IMR-90 (cell line): Measurements from ENCODE around the gene ASTN2. TPM values are rescaled to one million over a fixed set of nuclear protein-coding genes. Genes with fewer than 3 reads are reported as not detected.

Source experiments
- ATAC-seq: fragments of 200-7000 bp; cut with Tn5 transposase; 2 replicates; pipeline ENCODE4 v1.9.1; 2020; ENCODE audit warnings: low read depth, mild to moderate bottlenecking, moderate library complexity
- BruUV-seq: library from RNA; stranded (reverse); fragments of 400-500 nt; replicated peaks from 2 replicates; lab custom pipeline; 2021; lab: Mats Ljungman, UMichigan
- CTCF ChIA-PET: fragments of 300-600 bp; formaldehyde crosslinking; extraction: SDS; loops from one replicate; lab custom pipeline; 2021; ENCODE audit warnings: antibody characterized with exemption; lab: Yijun Ruan, JAX
- POLR2A ChIA-PET: fragments of 300-600 bp; sonication (Branson Sonifier 250); formaldehyde crosslinking; loops from one replicate; lab custom pipeline; 2022; ENCODE audit warnings: antibody characterized with exemption; ENCODE audit not compliant: unreplicated experiment; lab: Charles Lee
- DNase-seq: peaks from one replicate; pipeline ENCODE4 v3.0.0; 2013
- H2AFZ ChIP-seq: replicated peaks from 2 replicates; pipeline ENCODE3; 2013; ENCODE audit warnings: low read length, mild to moderate bottlenecking; ENCODE audit not compliant: poor library complexity
- H2AK5ac ChIP-seq: 2 replicates; pipeline ENCODE4 v1.6.1; 2013; ENCODE audit warnings: low read depth, low read length, inconsistent platforms
- H2AK9ac ChIP-seq: replicated peaks from 2 replicates; pipeline ENCODE3; 2013; ENCODE audit warnings: mild to moderate bottlenecking, low read depth, low read length, moderate library complexity; ENCODE audit not compliant: poor library complexity
- H2BK120ac ChIP-seq: 2 replicates; pipeline ENCODE4 v1.6.1; 2013; ENCODE audit warnings: low read depth, low read length, inconsistent platforms
- H2BK15ac ChIP-seq: 3 replicates; pipeline ENCODE4 v1.6.1; 2013; ENCODE audit warnings: low read depth, low read length, inconsistent platforms
- H2BK20ac ChIP-seq: 2 replicates; pipeline ENCODE4 v1.6.1; 2013; ENCODE audit warnings: low read depth, mild to moderate bottlenecking, inconsistent platforms, low read length, moderate library complexity
- H2BK5ac ChIP-seq: 2 replicates; pipeline ENCODE4 v1.6.1; 2013; ENCODE audit warnings: mild to moderate bottlenecking, low read depth, low read length, inconsistent platforms; ENCODE audit not compliant: poor library complexity, severe bottlenecking
- H3K14ac ChIP-seq: replicated peaks from 2 replicates; pipeline ENCODE4 v1.6.1; 2013; ENCODE audit warnings: low read depth, low read length, inconsistent platforms
- H3K18ac ChIP-seq: 2 replicates; pipeline ENCODE4 v1.6.1; 2013; ENCODE audit warnings: low read depth, low read length, control low read depth
- H3K23ac ChIP-seq: 2 replicates; pipeline ENCODE4 v1.6.1; 2013; ENCODE audit warnings: low read depth, low read length, inconsistent platforms
- H3K27ac ChIP-seq: 2 replicates; pipeline ENCODE4 v1.5.1; 2013; ENCODE audit warnings: mild to moderate bottlenecking, control low read depth, low read length; ENCODE audit not compliant: insufficient read depth
- H3K27me3 ChIP-seq: 2 replicates; pipeline ENCODE4 v1.6.1; 2013; ENCODE audit warnings: low read length; ENCODE audit not compliant: control insufficient read depth, insufficient read depth
- H3K36me3 ChIP-seq: 2 replicates; pipeline ENCODE4 v1.6.1; 2013; ENCODE audit warnings: low read length, mixed read lengths; ENCODE audit not compliant: control insufficient read depth, insufficient read depth
- H3K4ac ChIP-seq: 2 replicates; pipeline ENCODE4 v1.6.1; 2013; ENCODE audit warnings: low read depth, low read length, inconsistent platforms
- H3K4me1 ChIP-seq: 2 replicates; pipeline ENCODE4 v1.6.1; 2013; ENCODE audit warnings: low read length, mixed read lengths; ENCODE audit not compliant: control insufficient read depth, insufficient read depth
- H3K4me2 ChIP-seq: 2 replicates; pipeline ENCODE4 v1.6.1; 2013; ENCODE audit warnings: low read depth, mild to moderate bottlenecking, control low read depth, low read length, moderate library complexity
- H3K4me3 ChIP-seq: 2 replicates; pipeline ENCODE4 v1.5.1; 2013; ENCODE audit warnings: low read depth, mild to moderate bottlenecking, control low read depth, low read length, moderate library complexity; ENCODE audit not compliant: insufficient read depth
- H3K56ac ChIP-seq: 2 replicates; pipeline ENCODE4 v1.6.1; 2013; ENCODE audit warnings: low read length, inconsistent platforms; ENCODE audit not compliant: insufficient read depth; ENCODE audit errors: extremely low read depth
- H3K79me1 ChIP-seq, 2 experiments: 2 replicates each; pipeline ENCODE4 v1.6.1; 2013; ENCODE audit warnings: low read length in 2 of 2, inconsistent platforms in 1 of 2, low read depth in 1 of 2
- H3K9ac ChIP-seq: 2 replicates; pipeline ENCODE4 v1.6.1; 2013; ENCODE audit warnings: low read depth, low read length, control low read depth
- H3K9me1 ChIP-seq: 2 replicates; pipeline ENCODE4 v1.6.1; 2013; ENCODE audit warnings: low read length, inconsistent platforms; ENCODE audit not compliant: insufficient read depth
- H3K9me3 ChIP-seq: 2 replicates; pipeline ENCODE4 v1.6.1; 2013; ENCODE audit warnings: low read length; ENCODE audit not compliant: control insufficient read depth, insufficient read depth
- H4K20me1 ChIP-seq: 2 replicates; pipeline ENCODE4 v1.6.1; 2013; ENCODE audit warnings: low read length, inconsistent platforms; ENCODE audit not compliant: insufficient read depth
- H4K5ac ChIP-seq: 2 replicates; pipeline ENCODE4 v1.6.1; 2013; ENCODE audit warnings: mild to moderate bottlenecking, low read depth, low read length, control low read depth
- H4K8ac ChIP-seq, 2 experiments: 2 replicates each; pipeline ENCODE4 v1.6.1; 2013; ENCODE audit warnings: low read depth in 2 of 2, low read length in 2 of 2, control low read depth in 1 of 2, inconsistent platforms in 1 of 2
- H4K91ac ChIP-seq: 2 replicates; pipeline ENCODE4 v1.6.1; 2013; ENCODE audit warnings: low read depth, low read length, inconsistent platforms; ENCODE audit not compliant: insufficient read depth
- BHLHE40 ChIP-seq: fragments of 150-350 bp; IDR thresholded peaks from 2 replicates; pipeline ENCODE4 v1.6.1; 2016; ENCODE audit warnings: mild to moderate bottlenecking, low read depth, low read length
- CEBPB ChIP-seq: IDR thresholded peaks from 2 replicates; pipeline ENCODE4 v1.6.1; 2012; ENCODE audit warnings: low read depth, low read length, improper control_type of control experiment
- FOS ChIP-seq: fragments of 150-350 bp; IDR thresholded peaks from 2 replicates; pipeline ENCODE4 v1.6.1; 2016; ENCODE audit warnings: low read depth, low read length
- MAFK ChIP-seq: IDR thresholded peaks from 2 replicates; pipeline ENCODE4 v1.6.1; 2012; ENCODE audit warnings: low read depth, low read length, improper control_type of control experiment
- MAZ ChIP-seq: IDR thresholded peaks from 2 replicates; pipeline ENCODE4 v1.6.1; 2012; ENCODE audit warnings: low read depth, mild to moderate bottlenecking, low read length, improper control_type of control experiment, moderate library complexity, borderline replicate concordance
- MXI1 ChIP-seq: IDR thresholded peaks from 2 replicates; pipeline ENCODE4 v1.6.1; 2012; ENCODE audit warnings: low read depth, mild to moderate bottlenecking, low read length, moderate library complexity, borderline replicate concordance
- NFE2L2 ChIP-seq: fragments of 150-350 bp; IDR thresholded peaks from 2 replicates; pipeline ENCODE4 v1.6.1; 2016; ENCODE audit warnings: low read depth, mild to moderate bottlenecking, low read length
- POLR2A ChIP-seq: IDR thresholded peaks from 2 replicates; pipeline ENCODE4 v1.6.1; 2012; ENCODE audit warnings: mild to moderate bottlenecking, low read depth, low read length
- RAD21 ChIP-seq: IDR thresholded peaks from 2 replicates; pipeline ENCODE4 v1.6.1; 2012; ENCODE audit warnings: low read length, improper control_type of control experiment
- RCOR1 ChIP-seq: IDR thresholded peaks from 2 replicates; pipeline ENCODE4 v1.6.1; 2012; ENCODE audit warnings: mild to moderate bottlenecking, low read length, improper control_type of control experiment; ENCODE audit not compliant: insufficient replicate concordance
- RFX5 ChIP-seq: IDR thresholded peaks from 2 replicates; pipeline ENCODE4 v1.8.0; 2012; ENCODE audit warnings: low read depth, mild to moderate bottlenecking, low read length, moderate library complexity
- SMC3 ChIP-seq: fragments of 150-350 bp; IDR thresholded peaks from 2 replicates; pipeline ENCODE4 v1.6.1; 2016; ENCODE audit warnings: low read depth, mild to moderate bottlenecking, antibody characterized with exemption, low read length, moderate library complexity
- WGBS, 2 experiments: methylation state at CpG; one replicate each; pipeline versions ENCODE4 v1.1.5 to v1.1.7; 2013; ENCODE audit warnings: missing lambda C conversion rate in 2 of 2; ENCODE audit not compliant: insufficient read length in 1 of 2; ENCODE audit errors: extremely low coverage in 2 of 2; 5-methylcytosine and 5-hydroxymethylcytosine counted together
- dilution Hi-C: fragments of 300-500 bp; cut with HindIII; formaldehyde crosslinking; loops from one replicate; pipeline ENCODE4 v1.14.3; 2018; ENCODE audit warnings: low sequenced_read_pairs; ENCODE audit not compliant: unreplicated experiment
- in situ Hi-C: fragments of 300-500 bp; cut with MboI; formaldehyde crosslinking; loops from 3 replicates; pipeline ENCODE4 v1.14.3; 2019; ENCODE audit warnings: low sequenced_read_pairs, inconsistent platforms, mixed read lengths
- intact Hi-C: fragments of 100-400 bp; cut with micrococcal nuclease; formaldehyde crosslinking; loops from 2 replicates; pipeline ENCODE4 v1.10.0; 2022
- polyA plus RNA-seq, 3 experiments: library from polyadenylated mRNA; depleted of rRNA; stranded (reverse); fragments of >200 nt; gene quantifications; 2 replicates each; pipeline ENCODE4 v1.2.3, GENCODE V29; 2012; ENCODE audit warnings: low replicate concordance in 1 of 3
- total RNA-seq: library from RNA; depleted of rRNA; stranded (reverse); fragments of >200 nt; gene quantifications from 2 replicates; pipeline ENCODE4 v1.2.3, GENCODE V29; 2012
- TF ChIP-seq, protein P1 (sequence below): fragments of 150-350 bp; IDR thresholded peaks from 2 replicates; pipeline ENCODE4 v1.6.1; 2017; ENCODE audit warnings: mild to moderate bottlenecking, antibody characterized with exemption, low read length, low read depth

Gene ASTN2
- total and polyA plus RNA-seq, 2 of the 4 experiments (the other 2 are of a cell fraction): 3.8 to 6.8 TPM

- H4K91ac ChIP-seq: no peak overlapping the region
- intact Hi-C loops (no loop called here), in situ Hi-C loops (no loop called here), dilution Hi-C loops (no loop called here)
- H3K4me1 ChIP-seq: no peaks in the 10 kb centered on the region
- no peak overlapping the region for H4K8ac ChIP-seq
- no peak overlapping the region for H3K27ac ChIP-seq
- no peak overlapping the region for H2BK15ac ChIP-seq
- H3K4me2 ChIP-seq: no peak overlapping the region
- no peak for TF ChIP-seq MAFK
- no peak for TF ChIP-seq CEBPB
- no peak for TF ChIP-seq SMC3
- no peak for TF ChIP-seq MXI1
- no peak for TF ChIP-seq RAD21
- no peak for TF ChIP-seq RCOR1
- no peak for TF ChIP-seq FOS
- no peak for TF ChIP-seq RFX5
- no peak for TF ChIP-seq POLR2A
- TF ChIP-seq, protein P1, sequence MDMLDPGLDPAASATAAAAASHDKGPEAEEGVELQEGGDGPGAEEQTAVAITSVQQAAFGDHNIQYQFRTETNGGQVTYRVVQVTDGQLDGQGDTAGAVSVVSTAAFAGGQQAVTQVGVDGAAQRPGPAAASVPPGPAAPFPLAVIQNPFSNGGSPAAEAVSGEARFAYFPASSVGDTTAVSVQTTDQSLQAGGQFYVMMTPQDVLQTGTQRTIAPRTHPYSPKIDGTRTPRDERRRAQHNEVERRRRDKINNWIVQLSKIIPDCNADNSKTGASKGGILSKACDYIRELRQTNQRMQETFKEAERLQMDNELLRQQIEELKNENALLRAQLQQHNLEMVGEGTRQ: no peak
- no peak for TF ChIP-seq MAZ
- no peak for TF ChIP-seq BHLHE40
- TF ChIP-seq NFE2L2: no peak
- H3K4ac ChIP-seq: no peak overlapping the region
- no peaks in the 10 kb centered on the region for H3K79me1 ChIP-seq
- ChIA-PET CTCF (no interaction called here), POLR2A (no interaction called here)
- no peak overlapping the region for H2AFZ ChIP-seq
- no peak overlapping the region for H2BK20ac ChIP-seq
- ATAC-seq: no peak
- H4K20me1 ChIP-seq: no peaks in the 10 kb centered on the region
- no CpG with 5 or more reads among the region's 3 CpGs for WGBS, 2 experiments
- H2AK5ac ChIP-seq: no peak overlapping the region
- no peak overlapping the region for H2BK5ac ChIP-seq
- H3K14ac ChIP-seq: no peak overlapping the region
- H3K36me3 ChIP-seq: no peaks in the 10 kb centered on the region
- no peak overlapping the region for H2BK120ac ChIP-seq
- no peak overlapping the region for H3K23ac ChIP-seq
- H3K56ac ChIP-seq: no peak overlapping the region
- H3K9me3 ChIP-seq: no peaks in the 10 kb centered on the region
- H3K18ac ChIP-seq: no peak overlapping the region
- H3K9me1 ChIP-seq: no peaks in the 10 kb centered on the region
- H4K5ac ChIP-seq: no peak overlapping the region
- H3K9ac ChIP-seq: no peak overlapping the region
- H3K27me3 ChIP-seq: no peaks in the 10 kb centered on the region
- DNase-seq: no peak
- H3K4me3 ChIP-seq: no peak overlapping the region
- H2AK9ac ChIP-seq: no peak overlapping the region
- BruUV-seq: no TSS peak
Measured at GRCh38 chr9:117002686-117003085, 412.2 kb downstream of the ASTN2 start.
